WTC11 (cell line): ENCODE measurements around the gene LAMTOR2.

Source experiments
- CBFB ChIP-seq: sonication (generic); formaldehyde crosslinking; IDR thresholded peaks from 2 replicates; pipeline ENCODE4 v1.8.1; 2022; ENCODE audit warnings: mild to moderate bottlenecking, low read depth, missing genetic modification reagents
- TF ChIP-seq, protein P1 (sequence below): sonication (generic); formaldehyde crosslinking; IDR thresholded peaks from 2 replicates; pipeline ENCODE4 v1.8.1; 2023; ENCODE audit warnings: mild to moderate bottlenecking, missing genetic modification reagents, moderate library complexity

DNA sequence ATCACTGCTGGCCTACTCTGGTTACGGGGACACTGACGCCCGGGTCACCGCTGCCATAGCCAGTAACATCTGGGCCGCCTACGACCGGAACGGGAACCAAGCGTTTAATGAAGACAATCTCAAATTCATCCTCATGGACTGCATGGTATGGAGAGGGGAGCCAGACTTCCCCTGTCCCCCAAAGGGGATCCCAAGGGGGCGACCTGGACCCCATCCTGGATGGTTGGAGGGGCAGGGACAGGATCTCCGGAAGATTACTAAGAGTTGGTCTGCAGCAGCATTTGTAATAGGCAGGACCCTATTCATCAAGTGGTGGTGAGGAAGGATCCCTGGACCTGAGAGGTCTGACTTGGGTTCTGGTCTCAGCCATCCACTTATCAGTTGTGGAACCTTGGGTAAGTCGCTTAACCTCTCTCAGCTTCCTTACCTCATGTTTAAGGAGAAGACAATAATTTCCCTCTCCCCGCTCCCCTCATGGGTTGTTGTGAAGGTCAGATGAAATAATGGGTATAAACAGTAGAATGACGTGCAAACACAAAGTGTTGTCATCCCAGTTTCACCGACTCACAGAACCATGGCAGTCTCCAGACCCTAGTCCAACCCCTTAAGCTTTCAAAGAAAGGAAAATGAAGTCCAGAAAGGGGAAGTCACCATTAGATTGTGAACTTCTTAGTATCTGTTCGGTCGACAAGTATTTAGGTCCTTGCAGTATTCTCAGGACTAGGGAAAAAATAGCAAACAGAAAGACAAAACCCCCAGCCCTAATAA is 883 bp downstream of the LAMTOR2 start:
- TF ChIP-seq, protein P1, sequence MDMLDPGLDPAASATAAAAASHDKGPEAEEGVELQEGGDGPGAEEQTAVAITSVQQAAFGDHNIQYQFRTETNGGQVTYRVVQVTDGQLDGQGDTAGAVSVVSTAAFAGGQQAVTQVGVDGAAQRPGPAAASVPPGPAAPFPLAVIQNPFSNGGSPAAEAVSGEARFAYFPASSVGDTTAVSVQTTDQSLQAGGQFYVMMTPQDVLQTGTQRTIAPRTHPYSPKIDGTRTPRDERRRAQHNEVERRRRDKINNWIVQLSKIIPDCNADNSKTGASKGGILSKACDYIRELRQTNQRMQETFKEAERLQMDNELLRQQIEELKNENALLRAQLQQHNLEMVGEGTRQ = no peak
- no peak for TF ChIP-seq CBFB
